Stimulated activated naive B cell treated with anti-CD40 and anti-IgM and Interleukin-4, amounts not matched to agents 10 μg/mL and 1 μg/mL and 100 μg/mL, for 72 hours (primary cell): ENCODE results near the gene C1QTNF7.

Source experiments
- ATAC-seq, 2 donors: fragments of 150-1000 bp; cut with Tn5 transposase; replicated peaks; 2 replicates each; pipeline ENCODE4 v1.10.0; 2021; ENCODE audit warnings: moderate library complexity in 1 of 2
- DNase-seq: peaks from one replicate; pipeline ENCODE4 v3.0.0; 2021
- H3K27ac Mint-ChIP-seq: one replicate; pipeline ENCODE4 v1.8.0; 2022; ENCODE audit warnings: mild to moderate bottlenecking, mixed read lengths
- H3K27me3 Mint-ChIP-seq, 2 donors: one replicate each; pipeline ENCODE4 v1.8.0; 2022; ENCODE audit warnings: mixed read lengths in 2 of 2
- H3K36me3 Mint-ChIP-seq, 2 donors: one replicate each; pipeline ENCODE4 v1.8.0; 2022; ENCODE audit warnings: mixed read lengths in 2 of 2, mild to moderate bottlenecking in 1 of 2
- H3K4me1 Mint-ChIP-seq, 2 donors: one replicate each; pipeline ENCODE4 v1.8.0; 2022; ENCODE audit warnings: mixed read lengths in 2 of 2, mild to moderate bottlenecking in 1 of 2
- H3K4me3 Mint-ChIP-seq, 2 donors: one replicate each; pipeline ENCODE4 v1.8.0; 2022; ENCODE audit warnings: mild to moderate bottlenecking in 2 of 2, mixed read lengths in 2 of 2, moderate library complexity in 1 of 2
- H3K9me3 Mint-ChIP-seq, 2 donors: one replicate each; pipeline ENCODE4 v1.8.0; 2022; ENCODE audit warnings: mixed read lengths in 2 of 2, mild to moderate bottlenecking in 1 of 2

Gene C1QTNF7

GRCh38 chr4:15488658-15489470 is 61.0 kb downstream of the C1QTNF7 start:
- peaks cover 26 to 28% of the 10 kb centered on the region in 2 donors for H3K9me3 Mint-ChIP-seq

GRCh38 chr4:15489551-15489950 is 61.7 kb downstream of the C1QTNF7 start:
- Mint-ChIP-seq H3K9me3 (peaks cover 26 to 28% of the 10 kb centered on the region in 2 donors), H3K27me3 (no peaks in the 10 kb centered on the region), H3K4me3 (no peak overlapping the region), H3K27ac (no peak overlapping the region), H3K4me1 (no peaks in the 10 kb centered on the region), H3K36me3 (peaks cover 10 to 12% of the 10 kb centered on the region in 2 donors)
- no peak for ATAC-seq
- DNase-seq: no peak

More at GRCh38 chr4:15488658-15489470, 61.0 kb downstream of the C1QTNF7 start:
- Mint-ChIP-seq H3K36me3 (peaks cover 10 to 15% of the 10 kb centered on the region in 2 donors), H3K4me3 (no peak overlapping the region), H3K4me1 (no peaks in the 10 kb centered on the region), H3K27ac (no peak overlapping the region), H3K27me3 (no peaks in the 10 kb centered on the region)
- ATAC-seq: no peak
- no peak for DNase-seq

- Mint-ChIP-seq H3K4me1 (no peaks in the 10 kb centered on the region), H3K27me3 (no peaks in the 10 kb centered on the region), H3K36me3 (peaks cover 9 to 11% of the 10 kb centered on the region in 2 donors), H3K9me3 (peaks cover 15 to 17% of the 10 kb centered on the region in 2 donors), H3K27ac (no peak overlapping the region), H3K4me3 (no peak overlapping the region)
- no peak for DNase-seq
- ATAC-seq: no peak
Measured at GRCh38 chr4:15493411-15493810, 65.6 kb downstream of the C1QTNF7 start.

DNA sequence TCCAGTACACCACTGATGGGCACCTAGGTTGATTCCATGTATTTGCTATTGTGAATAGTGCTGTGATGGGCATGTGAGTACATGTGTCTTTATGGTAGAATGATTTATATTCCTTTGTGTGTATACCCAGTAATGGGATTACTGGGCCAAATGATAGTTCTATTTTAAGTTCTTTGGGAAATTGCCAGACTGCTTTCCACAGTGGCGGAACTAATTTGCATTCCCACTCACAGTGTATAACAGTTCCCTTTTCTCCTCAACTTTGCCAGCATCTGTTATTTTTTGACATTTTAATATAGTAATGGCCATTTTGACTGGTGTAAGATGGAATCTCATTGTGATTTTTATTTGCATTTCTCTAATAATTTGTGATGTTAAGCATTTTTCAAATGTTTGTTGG is 67.8 kb downstream of the C1QTNF7 start:
- no peak for DNase-seq

More for the DNA sequence above, 67.8 kb downstream of the C1QTNF7 start:
- H3K4me1 Mint-ChIP-seq: no peaks in the 10 kb centered on the region
- H3K36me3 Mint-ChIP-seq: no peaks in the 10 kb centered on the region
- no peaks in the 10 kb centered on the region for H3K27me3 Mint-ChIP-seq
- no peak overlapping the region for H3K4me3 Mint-ChIP-seq
- ATAC-seq: no peak
- no peak overlapping the region for H3K27ac Mint-ChIP-seq
- H3K9me3 Mint-ChIP-seq: peaks cover 3% of the 10 kb centered on the region in 2 donors
